Gastrocnemius medialis (tissue), 4 donors: ENCODE data around the gene TMEM176B. TPM values are rescaled to one million over a fixed set of nuclear protein-coding genes. Genes with fewer than 3 reads are reported as not detected.

ENCODE experiments used
- ATAC-seq, 2 donors: fragments of 150-250 bp; one replicate each; pipeline ENCODE4 v1.9.1; 2016
- DNase-seq, 2 donors: peaks; one replicate each; pipeline ENCODE4 v3.0.0-alpha.2; 2019
- H3K27ac ChIP-seq, 4 donors: fragments of 200-600 bp; sonication (generic); 1 replicate in 1 of 4; 2 replicates in 3 of 4; pipeline ENCODE4 v1.5.1; 2016 to 2018; ENCODE audit warnings: mild to moderate bottlenecking in 2 of 4, moderate library complexity in 1 of 4
- H3K27me3 ChIP-seq, 3 donors: fragments of 200-600 bp; sonication (generic) in 2 of 3; 1 replicate in 1 of 3; 2 replicates in 2 of 3; pipeline versions ENCODE4 v1.5.1 to v1.6.0; 2016 to 2019; ENCODE audit warnings: mild to moderate bottlenecking in 1 of 3, moderate library complexity in 1 of 3
- H3K36me3 ChIP-seq, 2 donors: fragments of 200-600 bp; sonication (generic) in 1 of 2; one replicate each; pipeline ENCODE4 v1.5.1; 2017 to 2018
- H3K4me1 ChIP-seq, 2 donors: fragments of 200-600 bp; sonication (generic) in 1 of 2; one replicate each; pipeline ENCODE4 v1.5.1; 2016 to 2017; ENCODE audit warnings: mild to moderate bottlenecking in 2 of 2
- H3K4me3 ChIP-seq, 4 donors: fragments of 200-600 bp; sonication (generic) in 3 of 4; 1 replicate in 1 of 4; 2 replicates in 3 of 4; pipeline ENCODE4 v1.5.1; 2016 to 2019; ENCODE audit warnings: mild to moderate bottlenecking in 2 of 4
- H3K9me3 ChIP-seq, 3 donors: fragments of 200-600 bp; sonication (generic) in 2 of 3; 1 replicate in 1 of 3; 2 replicates in 2 of 3; pipeline ENCODE4 v1.5.1; 2016 to 2019
- CTCF ChIP-seq, 5 experiments: fragments of 450-650 bp in 3 of 5; fragments of 200-600 bp in 2 of 5; sonication (generic) in 2 of 5; IDR thresholded peaks in 4 of 5; conservative IDR thresholded peaks in 1 of 5; 1 replicate in 4 of 5; 2 replicates in 1 of 5; pipeline ENCODE4 v1.5.1; 2016 to 2019; ENCODE audit warnings: antibody characterized with exemption in 5 of 5, mild to moderate bottlenecking in 3 of 5, moderate library complexity in 3 of 5
- POLR2A ChIP-seq, 2 donors: fragments of 450-650 bp; IDR thresholded peaks; one replicate each; pipeline ENCODE4 v1.6.1; 2017; ENCODE audit warnings: antibody characterized with exemption in 2 of 2, mild to moderate bottlenecking in 2 of 2, moderate library complexity in 2 of 2
- in situ Hi-C, 4 donors: fragments of 200-750 bp; cut with MboI; loops; one replicate each; pipeline versions ENCODE4 v1.15.0 to v1.8.0; 2017; ENCODE audit warnings: low sequenced_read_pairs in 4 of 4
- intact Hi-C: fragments of 100-400 bp; cut with DNase I; formaldehyde crosslinking; loops from one replicate; pipeline ENCODE4 v1.15.1; 2023; ENCODE audit warnings: low total_unique reads
- total RNA-seq, 4 donors: library from RNA; depleted of rRNA; stranded (reverse); fragments of >200 nt; gene quantifications; one replicate each; pipeline versions ENCODE4 v1.1.0 to v1.2.3, GENCODE V29; 2016

Gene TMEM176B
- total RNA-seq, 4 donors from 2014 or later = 5.8 to 9.6 (median 7.6) TPM

DNA sequence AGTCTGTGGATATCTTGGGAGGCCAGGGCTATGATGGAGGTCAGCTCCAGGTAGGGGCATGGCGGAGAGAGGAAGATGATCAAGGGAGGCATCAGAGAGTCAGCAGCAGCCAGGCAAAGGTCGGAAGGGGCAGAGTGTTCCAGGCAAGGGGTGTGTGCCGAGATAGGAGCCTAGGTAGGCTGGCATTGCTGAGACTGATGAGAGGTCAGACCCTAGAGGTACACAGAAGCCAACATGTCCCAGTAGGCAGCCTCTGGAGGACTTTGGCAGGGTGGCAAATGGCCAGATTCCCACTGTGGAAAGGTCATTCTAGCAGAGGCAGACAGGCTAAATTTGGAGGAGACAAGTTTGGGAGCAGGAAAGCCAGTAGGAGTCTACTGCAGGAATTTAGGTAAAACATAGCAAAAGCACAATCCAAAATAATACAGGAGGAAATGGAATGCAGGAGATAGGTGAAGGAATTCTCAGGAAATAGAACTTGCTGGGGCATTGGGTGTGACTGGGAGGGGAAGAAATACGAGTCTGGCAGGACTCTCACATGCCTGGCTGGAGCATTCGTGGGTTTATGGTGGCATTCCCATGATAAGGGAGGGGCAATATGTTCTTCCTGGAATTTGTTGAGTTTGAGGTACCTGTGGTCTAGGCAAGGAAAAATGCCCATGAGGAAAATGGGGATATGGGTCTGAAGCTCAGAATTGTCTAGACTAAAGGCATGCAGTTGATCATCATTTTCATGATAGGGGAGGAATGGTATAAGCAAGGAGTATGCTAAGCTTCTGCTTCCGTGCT lies 26.1 kb upstream of the TMEM176B start:
- Histone ChIP-seq H3K4me3 (no peak overlapping the region), H3K27ac (no peak overlapping the region), H3K27me3 (no peaks in the 10 kb centered on the region), H3K9me3 (no peaks in the 10 kb centered on the region), H3K4me1 (no peaks in the 10 kb centered on the region), H3K36me3 (no peaks in the 10 kb centered on the region)
- in situ Hi-C loops = no loop called here
- intact Hi-C loops = no loop called here
- ATAC-seq (no peak), DNase-seq (no peak)
- TF ChIP-seq CTCF (IDR thresholded peaks at IDR 0.05 in 4 of 5, conservative IDR thresholded peaks at IDR 0.05 in 1 of 5) (no peak), POLR2A (IDR thresholded peaks at IDR 0.05) (no peak)

GRCh38 chr7:150824379-150825177 lies 24.4 kb upstream of the TMEM176B start:
- no peaks in the 10 kb centered on the region for H3K4me1 ChIP-seq
- intact Hi-C loops (no loop called here), in situ Hi-C loops (no loop called here)
- DNase-seq (no peak), ATAC-seq (no peak)
- no peaks in the 10 kb centered on the region for H3K36me3 ChIP-seq
- TF ChIP-seq CTCF (IDR thresholded peaks at IDR 0.05 in 4 of 5, conservative IDR thresholded peaks at IDR 0.05 in 1 of 5) = no peak
- no peak for TF ChIP-seq POLR2A (IDR thresholded peaks at IDR 0.05)
- H3K4me3 ChIP-seq = no peak overlapping the region
- no peak overlapping the region for H3K27ac ChIP-seq
- H3K27me3 ChIP-seq = no peaks in the 10 kb centered on the region
- no peaks in the 10 kb centered on the region for H3K9me3 ChIP-seq

- in situ Hi-C loops = no loop called here
- no peak for TF ChIP-seq CTCF (IDR thresholded peaks at IDR 0.05 in 4 of 5, conservative IDR thresholded peaks at IDR 0.05 in 1 of 5)
- TF ChIP-seq POLR2A (IDR thresholded peaks at IDR 0.05) = no peak
- Histone ChIP-seq H3K4me3 (no peak overlapping the region), H3K9me3 (no peaks in the 10 kb centered on the region), H3K36me3 (no peaks in the 10 kb centered on the region), H3K27me3 (no peaks in the 10 kb centered on the region), H3K4me1 (no peaks in the 10 kb centered on the region), H3K27ac (no peak overlapping the region)
- intact Hi-C loops = no loop called here
- DNase-seq = no peak
- ATAC-seq = no peak
Observed at GRCh38 chr7:150823484-150824126, 23.4 kb upstream of the TMEM176B start.

GRCh38 chr7:150823043-150823442 lies 22.9 kb upstream of the TMEM176B start:
- ATAC-seq = no peak
- intact Hi-C loops = no loop called here

More at GRCh38 chr7:150823043-150823442, 22.9 kb upstream of the TMEM176B start:
- no peaks in the 10 kb centered on the region for H3K36me3 ChIP-seq
- no peaks in the 10 kb centered on the region for H3K4me1 ChIP-seq
- no peak overlapping the region for H3K27ac ChIP-seq
- H3K27me3 ChIP-seq = no peaks in the 10 kb centered on the region
- in situ Hi-C loops = no loop called here
- no peaks in the 10 kb centered on the region for H3K9me3 ChIP-seq
- no peak overlapping the region for H3K4me3 ChIP-seq
- TF ChIP-seq CTCF (IDR thresholded peaks at IDR 0.05 in 4 of 5, conservative IDR thresholded peaks at IDR 0.05 in 1 of 5) = no peak
- TF ChIP-seq POLR2A (IDR thresholded peaks at IDR 0.05) = no peak
- DNase-seq = no peak
